Activated T-helper 1 cell treated with anti-CD3 and anti-CD28 coated beads, Interleukin-12 subunit alpha, Interleukin-12 subunit beta, Interleukin-2, Interleukin-4 antibody, amounts not matched to agents 30 ng/mL and 10 ng/mL and 1 ng/mL, durations not matched to agents 14 hours and 24 hours and 36 hours (primary cell): Measurements from ENCODE around the gene PDE9A. TPM values are rescaled to one million over a fixed set of nuclear protein-coding genes. Genes with fewer than 3 reads are reported as not detected.

Experiments used
- DNase-seq: peaks from one replicate; pipeline ENCODE4 v3.0.0; 2021; ENCODE audit warnings: low spot score
- H3K27ac Mint-ChIP-seq: one replicate; pipeline ENCODE4 v1.8.0; 2021; ENCODE audit warnings: mild to moderate bottlenecking, mixed read lengths
- H3K27me3 Mint-ChIP-seq: one replicate; pipeline ENCODE4 v1.8.0; 2022; ENCODE audit warnings: mild to moderate bottlenecking, moderate library complexity, mixed read lengths; ENCODE audit not compliant: insufficient read depth
- H3K36me3 Mint-ChIP-seq: one replicate; pipeline ENCODE4 v1.8.0; 2021; ENCODE audit warnings: low read depth, mixed read lengths
- H3K4me1 Mint-ChIP-seq: one replicate; pipeline ENCODE4 v1.8.0; 2021; ENCODE audit warnings: low read depth, mixed read lengths
- H3K4me3 Mint-ChIP-seq: one replicate; pipeline ENCODE4 v1.8.0; 2021; ENCODE audit warnings: mild to moderate bottlenecking, moderate library complexity, mixed read lengths
- H3K9me3 Mint-ChIP-seq: one replicate; pipeline ENCODE4 v1.8.0; 2021; ENCODE audit warnings: mixed read lengths
- intact Hi-C: fragments of 100-400 bp; cut with micrococcal nuclease; formaldehyde crosslinking; loops from one replicate; pipeline ENCODE4 v1.15.1; 2024
- total RNA-seq: library from RNA; stranded (reverse); gene quantifications from 2 replicates; pipeline ENCODE4 v1.2.3, GENCODE V29; 2022

The PDE9A gene
- total RNA-seq, 1 donor from 2014 or later: 9.6 TPM

DNA sequence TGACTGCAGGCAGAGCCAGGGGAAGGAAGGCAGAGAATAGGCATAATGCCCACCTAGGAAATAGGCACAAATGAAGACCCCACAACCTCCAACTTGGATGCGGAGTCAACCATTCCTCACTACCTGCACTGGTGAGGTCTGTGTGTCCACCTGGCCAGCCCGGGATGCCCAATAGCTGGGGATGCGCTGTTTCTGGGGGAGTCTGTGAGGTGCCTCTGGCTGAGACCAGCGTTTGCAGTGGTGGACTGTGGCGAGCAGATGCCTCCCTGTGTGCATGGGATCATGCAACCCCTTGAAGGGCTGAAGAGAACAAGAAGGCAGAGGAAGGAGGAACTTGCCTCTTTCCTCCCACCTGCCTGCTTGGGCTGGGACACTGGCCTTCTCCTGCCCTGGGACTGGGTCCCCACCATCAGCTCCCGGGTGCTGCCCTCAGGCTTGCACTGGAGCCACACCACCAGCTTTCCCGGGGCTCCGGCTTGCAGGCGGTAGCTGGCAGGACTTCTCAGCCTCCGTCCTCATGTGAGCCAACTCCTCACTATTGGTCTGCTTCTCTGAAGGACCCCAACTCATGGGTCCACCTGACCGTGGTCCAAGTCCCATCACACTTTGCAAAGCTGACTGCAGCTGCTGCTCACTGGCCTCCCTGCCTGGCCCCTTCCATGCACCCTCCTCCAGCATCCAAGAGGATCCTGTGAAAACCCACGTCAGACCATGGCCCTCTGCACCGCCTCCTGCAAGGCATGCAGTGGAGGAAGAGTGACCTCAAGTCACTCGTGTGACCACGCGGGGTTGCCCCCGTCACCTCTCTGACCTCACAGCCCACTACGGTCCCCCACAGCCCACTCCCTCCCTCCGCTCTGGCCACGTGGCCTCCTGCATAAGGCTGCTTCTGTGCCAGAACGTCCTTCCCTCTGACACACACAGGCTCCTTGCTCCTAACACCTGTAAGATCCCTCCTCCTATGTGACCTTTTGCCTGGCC lies 2.7 kb upstream of the PDE9A start:
- no peaks in the 10 kb centered on the region for H3K9me3 Mint-ChIP-seq
- no peak overlapping the region for H3K4me3 Mint-ChIP-seq
- no peak overlapping the region for H3K27ac Mint-ChIP-seq
- DNase-seq: no peak
- peaks cover 10% of the 10 kb centered on the region for H3K4me1 Mint-ChIP-seq
- H3K36me3 Mint-ChIP-seq: no peaks in the 10 kb centered on the region
- H3K27me3 Mint-ChIP-seq: peaks cover 33% of the 10 kb centered on the region
- intact Hi-C loops: no loop called here

DNA sequence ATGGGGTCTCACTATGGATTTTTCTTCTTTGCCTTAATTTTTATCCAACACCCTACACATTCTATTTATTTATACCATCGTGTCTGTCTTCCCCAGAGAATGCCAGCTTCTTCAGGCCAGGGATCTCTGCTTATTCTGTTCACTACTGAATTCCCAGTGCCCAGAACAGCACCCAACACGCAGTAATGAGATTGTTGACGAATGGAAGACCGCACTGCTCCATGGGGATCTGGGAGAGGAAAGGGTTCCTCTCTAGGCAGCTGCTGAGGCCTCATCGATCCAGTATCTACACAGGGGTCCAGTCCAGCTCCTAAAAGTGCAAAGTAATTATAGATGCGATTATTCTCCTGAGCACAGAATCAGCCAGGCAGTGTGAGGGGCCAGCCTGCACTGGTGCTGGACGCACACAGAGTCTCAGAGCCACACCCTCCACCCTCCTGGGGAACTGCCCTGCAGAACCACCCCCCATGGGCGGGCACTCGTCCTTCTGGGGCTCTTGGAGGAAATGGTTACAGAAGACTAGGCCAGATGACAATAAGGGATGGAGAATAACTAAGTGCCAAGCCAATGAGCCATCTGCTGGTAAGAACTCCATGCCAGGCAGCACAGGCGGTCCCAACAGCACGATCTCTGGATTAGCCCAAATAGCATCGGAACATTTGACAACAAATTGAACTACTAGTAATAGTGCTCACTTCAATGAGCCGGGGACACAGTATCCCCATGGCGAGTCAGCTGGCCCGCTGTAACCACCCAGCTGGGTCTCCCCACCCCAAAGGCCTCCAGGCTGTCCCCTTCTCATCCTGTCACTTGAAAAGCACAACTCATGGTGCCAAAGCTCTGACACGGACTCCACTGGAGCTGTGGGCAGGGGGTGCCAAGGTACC lies 1.7 kb upstream of the PDE9A start:
- no peak overlapping the region for H3K27ac Mint-ChIP-seq
- no peak for DNase-seq
- peak overlapping the region; percentile 41 for H3K4me3 Mint-ChIP-seq
- H3K9me3 Mint-ChIP-seq: no peaks in the 10 kb centered on the region
- peaks cover 10% of the 10 kb centered on the region for H3K4me1 Mint-ChIP-seq
- intact Hi-C loops: no loop called here
- no peaks in the 10 kb centered on the region for H3K36me3 Mint-ChIP-seq
- peaks cover 37% of the 10 kb centered on the region for H3K27me3 Mint-ChIP-seq

DNA sequence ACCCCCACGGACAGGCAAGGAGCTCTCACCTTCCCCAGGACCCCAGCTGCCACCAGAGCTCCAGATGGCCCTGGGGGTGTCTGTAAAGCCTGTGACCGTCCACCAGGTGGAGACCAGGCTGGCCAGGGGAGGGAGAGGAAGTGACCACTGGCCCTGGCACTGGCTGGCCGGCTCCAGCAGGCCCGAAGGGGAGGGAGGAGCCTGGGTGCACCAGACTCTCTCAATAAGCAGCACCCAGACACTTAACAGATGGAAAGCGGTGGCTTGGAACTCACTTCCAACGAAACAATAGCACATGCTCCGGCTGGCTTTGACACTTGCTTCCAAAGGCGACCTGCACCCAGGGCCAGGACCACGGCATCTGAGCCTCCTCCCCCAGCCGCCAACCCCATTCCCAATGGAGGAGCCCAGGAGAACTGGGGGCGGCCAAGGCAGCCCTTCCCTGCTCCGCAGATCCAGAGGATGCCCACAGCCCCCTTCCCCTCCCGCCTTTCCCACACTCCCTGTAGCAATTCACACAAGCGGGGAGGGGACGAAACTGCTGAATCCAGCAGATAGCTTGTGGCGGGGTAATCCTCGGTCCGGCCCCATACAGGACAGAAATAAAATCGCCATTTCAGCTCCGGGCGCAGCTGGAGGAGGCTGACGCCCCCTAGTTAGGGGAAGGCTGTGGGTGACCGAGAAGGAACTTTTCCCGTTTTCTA lies 742 bp upstream of the PDE9A start:
- Mint-ChIP-seq H3K4me3 (peak overlapping the region; percentile 82), H3K27ac (no peak overlapping the region), H3K36me3 (no peaks in the 10 kb centered on the region), H3K27me3 (peaks cover 37% of the 10 kb centered on the region), H3K9me3 (no peaks in the 10 kb centered on the region), H3K4me1 (peaks cover 10% of the 10 kb centered on the region)
- DNase-seq: no peak
- intact Hi-C loops: no loop called here

DNA sequence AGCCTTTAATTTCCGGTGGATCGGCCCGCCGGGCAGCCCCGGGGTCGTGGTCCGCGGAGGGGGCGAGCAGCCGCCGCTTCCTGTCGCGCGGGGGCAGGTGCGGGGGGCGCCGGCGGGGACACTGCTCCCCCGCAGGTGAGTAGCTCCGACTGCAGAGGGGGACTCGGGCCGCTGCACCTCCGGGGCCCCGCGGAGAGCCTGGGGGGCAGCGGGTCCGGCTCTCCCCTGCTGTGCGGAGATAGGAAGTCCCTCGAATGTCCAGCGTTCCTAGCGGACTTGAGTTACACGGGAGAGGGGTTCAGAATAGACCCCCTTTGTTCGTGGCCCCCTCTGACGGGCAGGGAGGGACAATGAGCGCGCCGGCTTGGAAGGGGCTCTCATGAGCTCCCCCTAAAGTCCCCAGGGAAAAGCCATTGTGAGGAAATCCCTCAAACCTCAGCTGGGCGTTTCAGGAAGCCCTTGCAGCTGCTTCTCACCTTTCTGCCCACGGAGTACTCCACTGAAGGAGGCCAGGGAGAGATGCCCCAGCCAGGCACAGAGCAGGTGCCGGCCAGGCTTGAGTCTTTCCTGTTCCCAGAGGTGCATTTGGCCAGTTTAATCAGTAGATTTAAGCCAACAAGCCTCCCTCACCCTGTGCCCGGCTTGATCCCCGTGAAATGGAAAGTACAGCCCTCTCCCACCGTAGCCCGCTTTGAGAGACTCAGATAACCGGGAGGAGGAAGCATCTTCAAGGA lies 925 bp downstream of the PDE9A start:
- intact Hi-C loops: loop anchor here (1.0 kb wide), 1 partner anchor 30 kb away; no protein-coding TSS in a partner anchor
- Mint-ChIP-seq H3K9me3 (no peaks in the 10 kb centered on the region), H3K27ac (no peak overlapping the region), H3K27me3 (peaks cover 34% of the 10 kb centered on the region), H3K4me3 (peak overlapping the region; percentile 43), H3K36me3 (no peaks in the 10 kb centered on the region), H3K4me1 (peaks cover 10% of the 10 kb centered on the region)
- DNase-seq: no peak

DNA sequence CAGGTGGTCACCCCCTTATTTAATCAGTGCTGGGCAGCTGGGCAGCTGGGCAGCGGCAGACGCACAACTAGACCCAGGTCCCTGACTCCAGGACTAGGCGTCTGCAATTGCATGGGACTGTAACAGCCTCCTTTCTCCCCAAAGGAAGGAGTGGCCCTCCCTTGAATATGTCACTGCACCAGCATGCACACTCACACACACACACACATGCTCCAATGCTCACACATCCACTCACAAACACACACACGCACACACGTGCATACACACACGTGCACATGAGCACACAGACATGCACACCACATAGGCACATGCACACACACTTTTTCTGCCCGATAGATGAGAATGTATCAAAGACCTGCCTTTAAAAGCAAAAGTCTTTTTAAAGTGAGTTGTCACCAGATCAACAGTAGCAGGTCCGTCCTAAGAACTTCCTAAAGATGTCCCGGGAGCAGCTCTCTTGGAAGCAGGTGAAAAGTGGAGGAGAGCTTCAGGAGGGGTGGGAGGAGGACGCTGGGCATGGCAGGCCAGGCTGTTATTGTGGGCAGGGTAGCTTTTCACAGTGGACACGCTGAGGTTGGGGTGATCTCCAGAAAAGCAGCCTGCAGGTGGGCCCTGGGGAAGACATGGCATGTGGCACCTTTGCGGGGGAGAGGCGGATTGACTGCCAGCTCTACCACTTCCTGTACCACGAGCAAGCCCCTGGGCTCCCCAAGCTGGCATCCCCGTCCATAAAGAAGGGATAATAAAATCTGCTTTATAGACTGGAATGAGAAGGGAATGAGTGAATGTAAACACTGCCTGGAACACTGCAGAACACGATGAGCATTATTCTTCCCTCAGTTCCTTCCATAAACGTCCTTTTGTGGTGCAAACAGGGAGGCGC lies 1.7 kb downstream of the PDE9A start:
- no peaks in the 10 kb centered on the region for H3K36me3 Mint-ChIP-seq
- intact Hi-C loops: loop anchor here (1.0 kb wide), 1 partner anchor 29 kb away; no protein-coding TSS in a partner anchor
- no peaks in the 10 kb centered on the region for H3K9me3 Mint-ChIP-seq
- DNase-seq: no peak
- peaks cover 10% of the 10 kb centered on the region for H3K4me1 Mint-ChIP-seq
- peak overlapping the region; percentile 43 for H3K4me3 Mint-ChIP-seq
- peaks cover 32% of the 10 kb centered on the region for H3K27me3 Mint-ChIP-seq
- peak overlapping the region; percentile 24 for H3K27ac Mint-ChIP-seq

DNA sequence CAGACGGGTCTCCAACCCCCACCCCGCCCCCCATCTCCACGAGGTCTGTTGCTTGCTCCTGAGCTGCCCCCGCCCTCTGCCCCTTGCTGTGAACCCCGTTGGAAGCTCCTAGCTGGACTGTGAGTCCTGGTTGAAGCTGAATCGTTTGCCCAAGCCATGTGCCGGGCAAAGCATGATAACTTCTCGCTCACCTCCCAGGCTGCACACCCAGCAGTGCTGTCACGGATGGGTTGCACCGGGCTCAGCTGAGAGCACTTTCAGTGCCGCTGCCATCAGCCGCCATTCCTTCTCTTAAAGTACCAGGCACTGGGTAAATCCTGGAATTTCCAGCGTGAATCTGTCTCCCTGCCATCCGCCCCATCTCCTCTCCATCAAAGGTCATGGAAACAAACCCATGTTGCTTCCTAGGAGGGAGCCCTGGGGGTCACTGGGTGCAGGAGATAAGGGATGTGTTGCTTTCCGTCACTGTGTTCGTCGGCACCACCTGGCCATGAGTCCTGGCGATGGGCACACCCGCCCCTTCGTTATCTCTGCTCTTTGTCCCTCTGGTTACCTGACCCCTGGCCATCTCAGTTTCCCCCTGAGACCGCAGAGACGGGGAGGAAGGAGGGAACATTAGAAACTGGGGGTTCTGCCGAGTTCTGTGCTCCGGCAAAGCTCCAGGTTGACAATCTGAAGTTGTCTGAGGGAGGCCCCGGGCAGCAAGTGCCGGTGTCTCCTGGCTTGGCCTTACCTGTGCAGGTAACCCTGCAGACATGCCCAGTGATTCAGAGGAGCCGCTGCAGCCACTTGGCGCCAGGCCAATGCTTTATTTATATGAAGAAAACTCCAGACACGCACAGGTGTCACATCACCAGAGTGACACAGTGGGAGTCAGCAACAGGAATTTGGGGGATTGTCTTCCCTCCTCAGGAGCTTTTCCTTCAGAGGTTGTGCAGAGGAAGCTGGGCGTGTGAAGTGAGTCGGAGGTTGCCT lies 2.7 kb downstream of the PDE9A start:
- peaks cover 31% of the 10 kb centered on the region for H3K27me3 Mint-ChIP-seq
- intact Hi-C loops: no loop called here
- no peak for DNase-seq

DNA sequence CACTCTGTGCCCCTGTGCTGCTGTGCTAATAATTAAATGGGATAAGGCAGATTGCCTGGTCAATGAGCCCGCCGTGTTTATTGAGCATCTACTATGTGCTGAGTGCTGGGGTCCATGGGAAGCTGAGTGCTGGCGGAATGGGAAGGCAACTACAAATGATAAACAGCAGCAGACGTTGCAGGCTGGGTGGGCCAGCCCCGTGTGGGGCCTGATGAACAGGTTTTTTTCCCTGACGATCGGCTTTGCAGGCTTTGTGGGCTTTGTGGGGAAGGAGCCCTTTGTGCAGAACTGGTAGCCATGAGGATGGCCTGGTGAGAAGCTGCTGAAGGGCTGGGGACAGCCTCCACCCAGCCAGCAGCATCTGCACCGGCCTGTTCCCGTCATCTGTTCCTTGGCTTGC lies 3.5 kb downstream of the PDE9A start:
- H3K36me3 Mint-ChIP-seq: no peaks in the 10 kb centered on the region
- H3K9me3 Mint-ChIP-seq: no peaks in the 10 kb centered on the region
- intact Hi-C loops: no loop called here

More for the DNA sequence above, 2.7 kb downstream of the PDE9A start:
- H3K4me3 Mint-ChIP-seq: no peak overlapping the region
- no peaks in the 10 kb centered on the region for H3K9me3 Mint-ChIP-seq
- peaks cover 10% of the 10 kb centered on the region for H3K4me1 Mint-ChIP-seq
- no peaks in the 10 kb centered on the region for H3K36me3 Mint-ChIP-seq
- H3K27ac Mint-ChIP-seq: no peak overlapping the region

DNA sequence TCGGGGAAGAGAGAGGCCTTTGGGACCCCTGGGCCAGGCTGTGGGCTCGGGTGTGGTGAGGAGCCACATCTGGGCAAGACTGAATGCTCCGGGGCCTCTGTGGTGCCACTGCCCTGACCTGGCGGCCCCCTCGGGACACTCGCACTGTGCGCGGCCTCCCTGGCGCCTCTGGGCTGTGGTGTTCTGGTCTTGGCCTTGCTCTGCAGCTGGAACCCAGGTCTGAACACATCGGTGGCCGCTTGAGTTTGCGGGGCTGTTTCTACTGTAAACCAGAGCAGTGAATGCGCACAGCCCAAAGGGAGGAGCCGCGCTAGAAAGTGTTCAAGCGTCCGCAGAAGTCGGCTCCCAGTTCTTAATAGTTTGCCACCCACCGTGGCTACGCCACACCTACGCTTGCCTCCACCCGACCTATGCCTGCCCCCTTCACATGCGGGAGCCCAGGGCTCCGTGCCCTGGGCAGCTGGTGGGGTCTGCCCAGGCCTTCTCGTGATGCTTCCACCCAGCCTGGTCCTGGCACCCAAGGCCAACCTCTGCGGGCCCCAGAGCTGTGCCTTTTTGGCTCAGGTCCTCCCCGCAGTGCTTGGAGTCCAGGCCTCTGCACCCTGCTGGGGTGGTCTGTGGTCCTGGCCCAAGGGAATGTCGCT lies 4.4 kb downstream of the PDE9A start:
- H3K27ac Mint-ChIP-seq: no peak overlapping the region
- intact Hi-C loops: no loop called here

More for the DNA sequence above, 3.5 kb downstream of the PDE9A start:
- DNase-seq: no peak
- Mint-ChIP-seq H3K4me3 (no peak overlapping the region), H3K27me3 (peaks cover 25% of the 10 kb centered on the region), H3K27ac (no peak overlapping the region), H3K4me1 (peaks cover 10% of the 10 kb centered on the region)

DNA sequence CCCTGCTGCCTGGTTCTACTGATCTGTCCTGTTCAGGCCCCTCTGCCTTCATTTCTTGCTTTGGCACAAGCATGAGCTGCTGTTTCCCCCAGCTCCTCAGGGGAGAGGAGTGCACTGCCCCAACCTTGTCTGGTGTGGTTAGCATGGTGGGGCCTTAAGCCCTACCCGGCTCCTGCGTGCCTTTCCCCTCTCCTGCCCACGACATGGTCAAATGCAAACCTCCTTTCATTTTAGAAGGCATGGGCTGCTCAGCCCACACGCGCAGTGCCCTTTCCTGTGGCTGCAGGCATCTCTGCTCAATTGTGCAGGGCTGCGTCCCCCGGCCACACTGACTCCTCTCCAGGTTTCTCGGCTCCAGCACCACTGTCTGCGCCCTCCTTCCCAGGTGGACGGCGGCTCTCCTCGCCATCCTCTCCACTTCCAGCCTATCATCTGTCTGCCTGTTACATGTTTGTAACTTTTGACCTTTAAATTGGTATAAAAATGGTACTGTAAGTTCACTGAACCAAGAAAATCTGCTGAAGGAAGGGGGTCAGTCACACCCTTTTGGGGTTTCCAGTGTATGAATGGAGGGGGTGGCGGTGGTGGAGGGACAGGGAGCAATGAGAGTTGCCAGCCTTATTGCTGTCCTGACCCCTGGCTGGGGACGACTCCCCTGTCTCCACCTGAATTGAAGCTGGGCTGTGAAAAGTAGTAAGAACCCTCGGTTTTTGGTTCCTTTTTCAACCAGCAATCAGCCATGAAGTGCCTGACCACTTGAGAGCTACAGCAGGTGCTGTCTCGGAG lies 5.1 kb downstream of the PDE9A start:
- intact Hi-C loops: no loop called here
- DNase-seq: no peak

More for the DNA sequence above, 4.4 kb downstream of the PDE9A start:
- Mint-ChIP-seq H3K36me3 (no peaks in the 10 kb centered on the region), H3K4me3 (no peak overlapping the region), H3K4me1 (peaks cover 10% of the 10 kb centered on the region), H3K9me3 (no peaks in the 10 kb centered on the region), H3K27me3 (peaks cover 17% of the 10 kb centered on the region)
- no peak for DNase-seq

More for the DNA sequence above, 5.1 kb downstream of the PDE9A start:
- Mint-ChIP-seq H3K4me3 (no peak overlapping the region), H3K36me3 (no peaks in the 10 kb centered on the region), H3K27me3 (peaks cover 13% of the 10 kb centered on the region), H3K9me3 (no peaks in the 10 kb centered on the region), H3K27ac (no peak overlapping the region), H3K4me1 (peaks cover 10% of the 10 kb centered on the region)
